ENCODE data around the gene JAZF1.

Gene JAZF1

DNA sequence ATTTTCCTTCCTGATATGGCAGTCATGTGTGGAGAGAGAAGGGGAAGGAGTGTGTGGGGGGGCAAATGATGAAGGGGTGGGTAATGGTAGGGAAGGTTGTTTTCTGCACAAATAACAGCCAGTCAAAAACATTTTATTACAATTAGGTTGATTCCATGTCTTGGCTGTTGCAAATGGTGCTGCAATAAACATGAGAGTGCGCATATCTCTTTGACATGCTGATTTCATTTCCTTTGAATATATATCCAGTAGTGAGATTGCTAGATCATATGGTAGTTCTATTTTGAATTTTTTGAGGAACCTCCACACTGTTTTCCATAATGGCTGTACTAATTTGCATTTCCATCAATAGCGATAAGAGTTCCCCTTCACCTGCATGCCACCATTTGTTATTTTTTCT, 10.6 kb upstream of the JAZF1 start:
- no peak for DNase-seq

GRCh38 chr7:28190077-28190710, 9.6 kb upstream of the JAZF1 start:
- no peak for DNase-seq

DNA sequence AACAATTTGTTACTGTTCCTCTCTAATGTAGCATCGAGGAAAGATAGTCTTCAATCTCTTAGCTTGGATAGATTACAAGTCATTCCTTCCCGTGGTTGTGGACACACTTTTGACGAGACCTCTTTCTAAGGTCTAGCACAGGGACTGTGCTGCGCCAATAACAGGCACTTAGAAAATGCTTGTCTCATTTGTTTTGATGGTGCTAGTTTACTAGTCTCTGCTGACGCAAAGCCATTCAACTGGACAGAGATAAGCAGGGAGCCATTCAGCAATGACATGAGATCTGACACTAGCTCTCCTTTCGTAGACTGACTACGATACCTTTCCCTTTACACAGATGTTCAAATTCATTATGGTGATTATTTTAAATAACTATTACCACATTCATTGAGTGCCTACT, 6.4 kb upstream of the JAZF1 start:
- DNase-seq = no peak

- no peak for DNase-seq
Observed at GRCh38 chr7:28183627-28184026, 3.0 kb upstream of the JAZF1 start.

DNA sequence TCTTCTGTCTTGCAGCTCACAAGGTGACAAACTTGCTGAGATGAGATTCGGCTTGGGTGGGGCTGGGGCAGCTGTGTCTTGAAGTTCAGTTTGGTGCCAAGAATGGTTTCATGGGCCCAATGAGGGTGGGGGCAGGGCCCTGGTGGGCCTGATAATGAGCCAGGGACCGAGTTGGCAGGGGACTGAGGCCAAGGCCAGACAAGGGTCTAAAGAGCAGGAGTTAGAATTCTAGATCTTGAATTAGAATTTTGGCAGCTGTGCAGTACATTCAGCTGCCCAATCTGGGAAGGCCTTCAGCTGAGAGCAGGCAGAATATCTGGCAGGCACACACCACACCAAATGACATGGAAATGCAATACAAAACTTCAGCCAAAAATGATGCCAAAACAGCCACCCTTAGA, 1.5 kb upstream of the JAZF1 start:
- no peak for DNase-seq

DNA sequence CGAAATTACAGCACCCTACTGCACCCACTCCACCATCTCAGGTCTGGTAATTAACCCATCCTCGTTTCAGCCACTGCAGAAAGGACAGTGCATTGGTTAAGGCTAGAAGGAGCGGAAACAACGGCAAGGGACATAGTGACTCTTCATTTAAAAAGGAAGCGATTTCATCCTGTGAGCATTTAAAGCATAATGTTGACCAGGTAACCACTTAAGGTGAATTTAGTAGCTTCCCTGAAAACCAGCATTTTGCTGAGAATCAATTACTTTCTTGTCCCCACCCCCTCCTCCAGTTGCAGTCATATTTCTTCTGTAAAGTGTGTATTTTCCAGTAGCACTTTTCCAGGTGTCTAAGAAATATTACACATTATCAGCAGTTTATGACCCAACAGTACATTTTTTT, 821 bp upstream of the JAZF1 start:
- DNase-seq = no peak

- no peak for DNase-seq
Observed at GRCh38 chr7:28180031-28180363, 598 bp downstream of the JAZF1 start.

DNA sequence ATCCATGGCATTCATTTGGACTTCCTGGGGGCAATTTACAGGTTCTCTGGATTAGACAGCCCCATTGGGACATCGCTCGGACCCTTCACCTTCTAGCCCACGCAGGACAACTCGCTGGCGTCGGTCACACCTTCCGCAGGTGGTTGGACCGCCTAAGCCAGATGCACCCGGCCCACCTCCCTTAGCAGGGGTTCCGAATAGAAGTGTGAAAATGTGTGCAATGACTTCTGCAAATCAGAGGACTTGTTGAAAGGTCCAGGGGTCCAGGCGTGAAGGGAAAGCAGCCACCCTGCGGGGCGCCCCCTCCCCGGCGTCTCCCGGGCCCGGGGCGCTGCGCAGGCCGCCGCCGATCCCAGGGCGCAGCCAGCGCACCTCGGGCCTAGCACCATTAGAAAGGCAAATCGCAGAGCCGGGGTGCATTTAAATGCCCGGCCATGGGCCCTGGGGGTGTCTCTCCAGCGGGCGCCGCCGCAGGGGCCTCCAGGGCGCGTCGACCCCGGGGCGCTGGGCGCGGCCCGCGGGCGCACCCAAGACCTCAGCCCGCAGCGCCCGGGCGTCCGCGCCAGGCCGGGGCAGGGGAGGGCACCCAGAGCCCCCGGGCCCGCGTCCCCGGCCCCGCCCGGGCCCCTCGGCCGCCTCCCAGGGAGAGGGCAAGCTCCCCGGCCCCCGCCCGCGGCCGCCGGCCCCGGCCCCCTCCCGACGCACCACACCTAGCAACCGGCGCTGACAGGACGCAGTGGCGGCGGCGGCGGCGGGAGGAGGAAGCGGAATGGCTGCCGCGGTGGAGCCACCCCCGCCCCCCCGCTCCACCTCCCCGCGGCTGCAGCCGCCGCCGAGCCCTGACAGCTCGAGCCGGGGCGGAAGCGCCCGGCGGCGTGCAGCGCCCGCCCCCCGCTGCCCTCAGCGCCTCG, 1.2 kb downstream of the JAZF1 start:
- DNase-seq = peak; percentile 77

DNA sequence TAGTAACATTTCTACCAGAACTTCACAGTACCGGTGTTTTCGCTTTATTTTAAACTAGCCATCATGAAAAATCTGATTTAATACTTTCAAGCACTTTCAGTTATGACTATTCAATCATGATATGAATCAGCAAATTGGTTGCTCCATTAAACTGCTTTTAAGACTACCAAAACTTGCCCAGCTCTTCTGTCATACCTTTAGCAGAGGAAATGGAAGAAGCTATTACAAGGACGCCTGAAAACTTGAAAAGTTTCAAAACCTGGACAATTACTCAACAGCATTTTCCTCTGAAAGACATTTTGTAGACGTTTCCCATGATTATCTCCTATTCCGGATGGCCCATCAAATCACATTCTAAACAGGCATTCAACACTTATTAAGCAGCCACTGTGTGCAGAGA, 2.0 kb downstream of the JAZF1 start:
- no peak for DNase-seq

- no peak for DNase-seq
Observed at GRCh38 chr7:28177836-28178235, 2.8 kb downstream of the JAZF1 start.

- no peak for DNase-seq
Observed at GRCh38 chr7:28176645-28177044, 4.0 kb downstream of the JAZF1 start.

DNA sequence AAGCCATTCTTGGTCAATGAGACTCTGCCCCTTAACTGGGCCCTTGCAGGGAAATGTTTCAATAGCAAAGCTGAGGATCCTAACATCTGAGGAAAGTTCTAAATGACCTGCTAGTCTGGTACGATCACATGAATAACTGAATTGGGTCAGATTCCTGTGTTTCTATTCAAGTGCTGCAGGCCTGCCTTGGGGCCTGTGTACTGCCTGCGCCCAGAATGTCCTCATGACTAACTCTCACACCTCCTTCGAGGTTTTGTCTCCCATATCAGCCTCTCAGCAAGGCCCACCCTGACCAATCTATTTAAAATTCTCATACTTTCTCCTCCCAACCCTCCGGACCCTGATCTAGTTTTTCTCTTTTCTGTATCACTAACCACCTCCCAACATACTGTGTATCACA, 4.4 kb downstream of the JAZF1 start:
- no peak for DNase-seq

GRCh38 chr7:28174901-28175661, 5.5 kb downstream of the JAZF1 start:
- DNase-seq = no peak

GRCh38 chr7:28174442-28174841, 6.2 kb downstream of the JAZF1 start:
- no peak for DNase-seq

DNA sequence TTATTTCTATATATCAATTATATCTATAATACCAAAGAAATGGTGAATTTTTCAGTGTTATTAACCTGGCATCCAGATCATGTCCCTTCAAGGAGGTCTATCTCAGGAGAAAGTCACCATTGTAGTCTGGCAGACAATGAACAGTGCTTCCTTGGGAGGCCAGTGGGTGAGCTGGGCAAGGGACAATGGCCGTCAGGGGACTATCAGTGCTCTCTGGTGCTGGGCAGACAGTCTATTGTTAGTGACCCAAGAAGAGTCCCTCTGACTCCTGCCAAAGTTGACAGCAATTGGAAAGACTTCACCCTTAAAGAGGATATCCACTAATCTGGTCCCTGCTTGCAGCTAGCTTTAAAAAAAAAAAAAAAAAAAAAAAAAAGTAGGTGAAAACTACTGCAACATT, 7.1 kb downstream of the JAZF1 start:
- no peak for DNase-seq

- DNase-seq = no peak
Observed at GRCh38 chr7:28172958-28173357, 7.6 kb downstream of the JAZF1 start.

DNA sequence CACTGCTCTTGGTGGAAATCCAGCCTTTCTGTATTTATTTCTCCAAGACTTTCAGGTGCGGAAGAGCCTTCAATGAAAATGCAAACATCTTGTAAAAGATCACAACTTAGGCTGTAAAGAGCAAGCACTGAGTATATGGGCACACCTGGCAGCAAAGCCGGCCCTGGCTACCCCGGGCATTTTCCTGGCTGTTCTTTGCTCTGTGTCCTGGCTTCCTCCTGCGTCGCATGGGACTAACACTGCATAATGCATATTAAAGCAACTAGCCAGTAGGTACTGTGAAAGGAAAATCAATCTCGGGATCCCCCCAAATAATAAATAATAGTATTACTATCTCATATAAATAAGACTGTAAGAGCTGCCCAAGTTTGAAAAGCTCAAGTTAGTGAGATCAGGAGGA, 9.9 kb downstream of the JAZF1 start:
- no peak for DNase-seq

GRCh38 chr7:28169230-28169629, 11.4 kb downstream of the JAZF1 start:
- no peak for DNase-seq

GRCh38 chr7:28168393-28169158, 12.0 kb downstream of the JAZF1 start:
- DNase-seq = no peak

DNA sequence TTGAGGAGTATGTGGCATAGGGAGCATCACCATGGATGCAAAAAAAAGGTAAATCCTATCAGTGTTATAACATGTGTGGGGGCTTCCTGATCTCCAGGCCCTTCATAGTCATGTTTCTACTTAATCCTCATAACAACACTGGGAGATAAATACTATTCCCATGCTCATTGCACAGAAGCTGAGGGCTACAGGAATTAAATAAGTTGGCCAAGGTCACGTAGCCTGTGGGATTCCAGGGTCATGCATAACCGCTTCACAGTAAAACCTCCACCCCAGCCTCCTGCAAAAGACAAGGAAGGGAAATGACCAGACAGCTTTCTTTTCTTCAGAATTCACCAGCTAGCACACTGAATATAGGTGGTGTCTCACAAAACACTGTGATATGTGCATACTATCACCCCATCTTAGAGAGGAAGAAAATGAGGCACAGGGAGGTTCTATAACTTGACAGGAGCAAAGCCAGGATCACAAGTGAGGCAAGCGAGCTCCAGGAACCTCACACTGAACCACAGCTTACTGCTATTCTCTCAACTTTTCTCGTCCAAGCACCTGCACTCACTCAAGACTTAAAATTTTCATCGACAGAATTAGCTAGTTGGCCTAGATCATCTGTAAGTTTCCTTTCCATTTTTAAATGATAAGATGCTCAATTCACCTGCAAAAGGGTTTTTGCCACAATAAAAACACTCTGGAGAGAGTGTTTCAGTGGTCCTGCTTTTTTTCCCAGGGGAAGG, 13.4 kb downstream of the JAZF1 start:
- DNase-seq = no peak

GRCh38 chr7:28165961-28166955, 14.3 kb downstream of the JAZF1 start:
- DNase-seq = no peak
